HG02884 (cell line): Measurements from ENCODE around the gene CRTAP.
"Not testable (repeated sequence)": the region's sequence is repeated elsewhere in the genome, so short reads cannot be mapped to it uniquely, and the experiment has no call there.

Experiments
- ATAC-seq: cut with Tn5 transposase; IDR thresholded peaks from one replicate; pipeline ENCODE4 v1.9.1; 2021; ENCODE audit warnings: mild to moderate bottlenecking, moderate library complexity; ENCODE audit not compliant: unreplicated experiment

CRTAP gene

DNA sequence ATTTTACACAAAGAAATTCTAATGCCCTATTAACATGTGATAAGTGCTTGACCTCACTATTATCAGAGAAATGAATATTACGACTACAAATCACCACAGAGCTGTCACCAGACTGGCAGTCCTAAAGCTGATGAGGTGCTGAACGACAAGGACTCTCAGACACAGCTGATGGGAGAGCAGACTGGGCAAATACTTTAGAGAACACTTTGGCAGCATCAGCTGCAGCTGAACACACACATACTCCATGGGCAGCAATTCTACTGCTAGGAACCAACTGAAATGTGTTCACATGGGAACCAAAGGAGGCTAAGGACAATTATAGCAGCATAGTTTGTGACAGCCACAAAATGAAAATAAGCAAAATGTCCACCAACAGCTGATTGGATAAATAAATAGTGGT lies 59.3 kb downstream of the CRTAP start:
- no peak for ATAC-seq

- ATAC-seq: no peak
Measured at GRCh38 chr3:33173672-33174071, 59.9 kb downstream of the CRTAP start.

DNA sequence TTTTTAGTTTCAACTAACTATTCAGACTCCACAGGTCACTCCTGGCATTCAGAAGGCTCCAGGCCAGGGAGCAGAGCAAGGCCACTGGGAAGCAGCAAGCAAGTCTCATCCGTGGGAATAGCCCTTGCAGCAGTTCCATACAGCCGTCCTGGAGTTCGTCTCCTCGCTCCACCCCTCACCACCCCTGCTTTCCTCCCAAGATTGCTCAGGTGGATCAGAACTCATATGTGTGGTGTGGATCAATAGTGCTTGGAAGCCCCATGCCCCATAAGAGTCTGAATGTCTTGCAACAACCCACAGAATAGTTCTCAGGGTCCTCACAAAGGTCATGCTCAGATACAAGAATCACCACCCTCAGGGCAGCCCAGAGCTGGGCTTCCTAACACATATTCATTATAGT lies 60.3 kb downstream of the CRTAP start:
- ATAC-seq: no peak

DNA sequence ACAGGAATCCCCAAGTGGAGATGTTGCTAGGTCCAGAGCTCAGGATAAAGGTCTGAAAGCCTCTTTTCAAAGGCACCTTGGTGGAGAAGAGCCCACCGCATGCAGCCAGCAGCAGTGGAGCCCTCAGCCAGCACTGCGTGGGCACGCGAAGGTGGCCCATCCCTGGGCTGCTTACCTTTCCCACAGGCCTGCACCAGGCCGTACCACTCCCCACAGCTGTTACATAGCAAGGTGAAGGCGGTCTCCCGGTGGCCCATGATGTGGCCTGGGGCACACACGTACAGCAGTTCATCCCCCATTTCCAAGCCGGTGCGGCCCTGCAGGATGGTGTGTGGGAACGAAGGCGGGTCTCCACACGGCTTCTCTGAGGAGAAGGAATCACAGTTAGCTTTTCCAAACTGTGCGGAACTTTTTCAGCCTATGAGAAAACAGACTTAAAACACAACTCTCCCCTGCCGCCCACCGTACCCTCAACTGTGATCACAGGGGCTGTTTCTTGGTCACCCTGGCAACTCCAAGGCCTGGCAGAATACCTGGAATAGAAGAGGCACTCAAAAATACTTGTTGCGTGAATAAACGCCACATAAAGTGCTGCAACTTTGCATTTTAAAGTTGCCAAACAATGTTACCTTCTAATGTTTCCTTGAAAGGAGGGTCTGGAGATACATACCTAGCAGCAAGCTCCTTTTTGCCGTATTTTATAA lies 61.0 kb downstream of the CRTAP start:
- no peak for ATAC-seq

DNA sequence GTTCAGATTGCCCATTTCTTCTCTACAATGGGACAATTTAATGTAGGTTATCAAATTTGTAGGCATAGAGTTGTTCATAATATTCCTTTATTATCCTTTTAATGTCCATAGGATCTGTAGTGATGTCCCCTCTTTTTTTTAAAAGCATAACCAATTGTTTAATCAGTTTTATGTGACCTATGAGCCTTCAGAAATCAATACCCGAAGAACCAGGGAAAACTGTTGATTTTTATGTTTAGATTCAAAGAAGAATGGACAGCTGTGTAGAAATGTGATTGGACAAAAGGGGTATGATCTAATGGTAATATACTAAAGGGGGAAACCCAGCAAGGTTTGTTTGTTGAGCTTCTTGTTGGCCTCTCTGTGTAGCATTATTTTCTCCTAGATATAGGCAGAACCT lies 65.3 kb downstream of the CRTAP start:
- ATAC-seq: no peak

DNA sequence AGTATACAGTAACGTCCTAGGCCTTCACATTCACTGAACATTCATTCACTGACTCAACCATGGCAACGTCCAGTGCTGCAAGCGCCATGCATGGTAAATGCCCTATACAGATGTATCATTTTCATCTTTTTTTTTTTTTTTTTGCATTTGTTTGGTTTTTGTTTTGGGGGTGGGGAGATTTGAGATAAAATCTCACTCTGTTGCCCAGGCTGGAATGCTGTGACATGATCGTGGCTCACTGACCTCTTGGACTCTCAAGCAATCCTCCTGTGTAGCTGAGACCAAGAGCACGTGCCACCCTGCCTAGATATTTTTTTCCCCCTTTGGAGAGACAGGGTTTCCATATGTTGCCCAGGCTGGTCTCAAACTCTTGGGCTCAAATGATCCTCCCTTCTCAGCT lies 67.4 kb downstream of the CRTAP start:
- no peak for ATAC-seq

- ATAC-seq: not testable (repeated sequence)
Measured at GRCh38 chr3:33181641-33182040, 67.8 kb downstream of the CRTAP start.

DNA sequence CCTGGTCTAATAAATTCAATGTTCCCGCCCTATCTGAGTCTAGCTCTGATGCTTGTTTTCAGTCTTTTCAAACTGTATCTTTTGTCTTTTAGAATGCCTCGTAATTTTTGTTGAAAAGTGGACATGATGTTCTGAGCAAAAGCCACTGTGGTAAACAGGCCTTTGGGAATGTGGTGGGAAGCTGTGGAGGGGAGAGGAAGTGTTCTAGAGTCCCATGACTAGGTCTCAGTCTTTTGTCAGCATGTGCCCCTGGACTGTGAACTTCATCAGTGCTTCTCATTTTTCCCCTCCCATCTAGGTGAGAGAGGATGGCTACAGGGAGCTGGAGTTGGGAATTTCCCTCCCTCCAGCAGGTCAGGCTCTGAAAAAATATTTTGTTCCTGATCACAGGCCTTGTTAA lies 71.0 kb downstream of the CRTAP start:
- ATAC-seq: no peak

DNA sequence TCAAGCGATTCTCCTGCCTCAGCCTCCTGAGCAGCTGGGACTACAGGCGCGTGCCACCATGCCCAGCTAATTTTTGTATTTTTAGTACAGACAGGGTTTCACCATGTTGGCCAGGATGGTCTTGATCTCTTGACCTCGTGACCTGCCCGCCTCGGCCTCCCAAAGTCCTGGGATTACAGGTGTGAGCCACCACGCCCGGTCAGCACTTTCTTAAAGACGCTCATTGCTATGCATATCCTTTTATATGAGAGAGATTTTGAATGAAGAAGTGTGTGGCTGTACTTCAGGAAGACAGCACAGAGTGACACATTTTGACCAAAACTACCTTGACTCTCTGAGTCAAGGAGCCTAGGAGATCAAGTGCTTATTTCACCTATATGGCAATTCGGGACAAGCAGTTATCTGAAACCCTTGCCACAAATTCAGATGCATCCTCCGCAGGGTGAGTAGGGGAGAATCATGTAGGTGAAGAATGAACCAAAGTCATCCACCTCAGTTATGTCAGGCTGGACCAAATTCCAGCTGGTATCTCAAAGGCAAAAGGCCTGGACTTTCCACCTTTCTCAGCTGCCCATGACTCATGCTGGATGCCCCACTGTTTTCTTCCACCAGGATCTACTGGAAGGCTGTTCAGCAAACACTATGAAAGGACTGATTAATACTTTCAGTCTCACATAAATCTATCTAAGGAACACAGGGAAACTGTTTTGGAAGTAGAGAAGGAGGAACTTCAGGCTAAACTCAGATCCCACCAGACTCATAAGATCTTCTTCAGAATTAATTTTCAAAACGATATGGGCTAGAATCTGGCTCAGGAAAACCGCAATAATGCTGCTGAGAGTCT lies 72.9 kb downstream of the CRTAP start:
- no peak for ATAC-seq

GRCh38 chr3:33187368-33187634 lies 73.5 kb downstream of the CRTAP start:
- ATAC-seq: no peak

- ATAC-seq: no peak
Measured at GRCh38 chr3:33194303-33194702, 80.5 kb downstream of the CRTAP start.

- ATAC-seq: no peak
Measured at GRCh38 chr3:33196538-33196937, 82.7 kb downstream of the CRTAP start.
